Measurements from ENCODE around the gene STRBP. TPM values are rescaled to one million over a fixed set of nuclear protein-coding genes. Genes with fewer than 3 reads are reported as not detected.

STRBP gene
- total and polyA plus RNA-seq, 9 of the 15 experiments (the other 6 are each of a cell fraction or from before 2014, with no cell fraction given), result 27.7 to 84.0 (median 70.2) TPM

GRCh38 chr9:123302348-123303214, 34.2 kb upstream of the STRBP start (continued):
- no peak for TF ChIP-seq RFX1 (IDR thresholded peaks at IDR 0.05)
- peak; percentile 77 for TF ChIP-seq HDAC2 (IDR thresholded peaks at IDR 0.05)
- no peak for TF ChIP-seq NFIC (IDR thresholded peaks at IDR 0.05)
- TF ChIP-seq POLR2AphosphoS2 (IDR thresholded peaks at IDR 0.05; ENCODE audit: low read length), result no peak
- TF ChIP-seq RNF219 (CRISPR knock-in tag; IDR thresholded peaks at IDR 0.05), result no peak
- TF ChIP-seq CREB5 (CRISPR knock-in tag; IDR thresholded peaks at IDR 0.05), result no peak
- TF ChIP-seq ZNF77 (CRISPR knock-in tag; IDR thresholded peaks at IDR 0.05), result no peak
- TF ChIP-seq SOX6 (IDR thresholded peaks at IDR 0.05), result peak; percentile 82
- TF ChIP-seq ZFPM2 (CRISPR knock-in tag; IDR thresholded peaks at IDR 0.05), result no peak
- no peak for TF ChIP-seq HBP1 (CRISPR knock-in tag; IDR thresholded peaks at IDR 0.05)
- TF ChIP-seq SMARCC2 (IDR thresholded peaks at IDR 0.05; ENCODE audit: low read depth), result no peak
- TF ChIP-seq EP400 (IDR thresholded peaks at IDR 0.05), result no peak
- no peak for TF ChIP-seq KLF1 (tag; IDR thresholded peaks at IDR 0.05)
- TF ChIP-seq ZNF23 (CRISPR knock-in tag; IDR thresholded peaks at IDR 0.05), result no peak
- TF ChIP-seq MAFK (IDR thresholded peaks at IDR 0.05; ENCODE audit: low read length), result no peak; the same call in 1 of the 2 replicates
- no peak for TF ChIP-seq ZNF280A (IDR thresholded peaks at IDR 0.05; ENCODE audit: low read depth, partially characterized antibody)
- TF ChIP-seq ESRRA (IDR thresholded peaks at IDR 0.05; ENCODE audit: borderline replicate concordance, low read depth), result peak; percentile 69; the same call in 1 of the 2 replicates
- no peak for TF ChIP-seq ATF3 (IDR thresholded peaks at IDR 0.05)
- no peak for TF ChIP-seq ATF3 (CRISPR knock-in tag; conservative IDR thresholded peaks at IDR 0.05)
- TF ChIP-seq EHMT2 (IDR thresholded peaks at IDR 0.05), result peak; percentile 39; the same call in 1 of the 2 replicates
- no peak for TF ChIP-seq ZNF75A (CRISPR knock-in tag; IDR thresholded peaks at IDR 0.05)
- no peak for TF ChIP-seq SIX5 (IDR thresholded peaks at IDR 0.05; ENCODE audit: borderline replicate concordance in 1 of 2, insufficient read depth in 1 of 2, low read depth in 1 of 2, low read length in 2 of 2)

Measured in K562 (cell line).